DMS53 treated with DMSO at 0.1 percent for 48 hours (cell line): ENCODE results near the gene FRRS1L.
A peak's percentile ranks its signal among the peaks of the same experiment; 100 is the strongest.
"Not testable (repeated sequence)": the region's sequence is repeated elsewhere in the genome, so short reads cannot be mapped to it uniquely, and the experiment has no call there.

ENCODE experiments used
- DNase-seq: peaks from one replicate; lab custom pipeline; 2025; ENCODE audit not compliant: unreplicated experiment; lab: John Stamatoyannopoulos, UW

Gene FRRS1L

DNA sequence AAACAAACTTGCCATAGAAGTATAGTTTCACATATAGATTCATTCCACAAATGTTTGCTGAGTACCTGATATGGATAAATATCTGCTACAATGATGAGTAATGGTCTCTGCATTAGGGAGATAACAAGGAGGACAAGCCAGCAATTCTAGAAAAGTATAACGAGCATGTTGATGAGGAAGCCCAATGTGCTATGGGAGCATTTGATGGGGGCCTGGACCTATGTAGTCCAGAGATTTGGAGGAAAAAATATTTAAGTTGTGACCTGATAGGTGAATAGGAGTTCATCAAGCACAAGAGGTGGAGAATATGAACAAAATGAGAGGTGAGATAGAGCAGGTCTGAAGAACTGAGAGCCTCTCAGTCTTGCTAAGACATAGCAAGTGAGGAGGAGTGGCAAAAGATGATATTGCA lies 32.9 kb downstream of the FRRS1L start:
- no peak for DNase-seq

DNA sequence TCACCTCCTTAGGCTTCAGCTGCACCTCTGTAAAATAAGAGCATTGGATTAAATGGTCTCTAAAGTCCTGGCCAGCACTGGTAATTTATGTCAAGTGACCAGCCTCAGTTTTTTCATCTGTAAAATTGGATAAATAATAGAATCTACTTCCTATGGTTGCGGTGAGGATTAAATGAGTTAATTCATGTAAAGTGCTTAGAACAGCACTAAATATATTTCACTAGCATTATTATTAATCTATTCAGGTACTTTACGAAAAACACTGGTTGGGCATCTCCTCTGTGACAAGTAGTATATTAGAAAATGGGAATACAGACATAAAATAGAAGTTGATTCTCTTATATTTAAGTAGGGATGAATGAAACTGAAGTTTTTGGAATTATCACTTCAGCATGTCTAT lies 33.5 kb downstream of the FRRS1L start:
- DNase-seq: no peak

DNA sequence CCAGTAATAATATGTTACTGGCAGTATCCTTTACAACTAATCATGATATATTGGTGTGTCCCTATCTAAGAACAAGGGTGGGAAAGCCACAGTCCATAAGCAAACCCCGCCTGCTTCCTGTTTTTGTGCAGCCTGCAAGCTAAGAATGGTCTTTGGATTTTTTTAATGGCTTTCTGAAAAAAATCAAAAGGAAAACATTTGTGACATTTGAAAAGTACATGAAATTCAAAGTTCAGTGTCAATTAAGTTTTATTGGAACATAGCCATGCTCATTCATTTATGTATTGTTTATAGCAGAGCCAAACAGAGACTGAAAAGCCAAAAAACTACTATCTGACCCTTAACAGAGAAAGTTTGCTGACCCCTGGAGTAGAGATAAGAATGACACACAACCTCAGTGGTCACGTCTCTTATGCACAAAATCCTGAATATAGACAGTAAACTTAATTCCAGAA lies 34.5 kb downstream of the FRRS1L start:
- no peak for DNase-seq

DNA sequence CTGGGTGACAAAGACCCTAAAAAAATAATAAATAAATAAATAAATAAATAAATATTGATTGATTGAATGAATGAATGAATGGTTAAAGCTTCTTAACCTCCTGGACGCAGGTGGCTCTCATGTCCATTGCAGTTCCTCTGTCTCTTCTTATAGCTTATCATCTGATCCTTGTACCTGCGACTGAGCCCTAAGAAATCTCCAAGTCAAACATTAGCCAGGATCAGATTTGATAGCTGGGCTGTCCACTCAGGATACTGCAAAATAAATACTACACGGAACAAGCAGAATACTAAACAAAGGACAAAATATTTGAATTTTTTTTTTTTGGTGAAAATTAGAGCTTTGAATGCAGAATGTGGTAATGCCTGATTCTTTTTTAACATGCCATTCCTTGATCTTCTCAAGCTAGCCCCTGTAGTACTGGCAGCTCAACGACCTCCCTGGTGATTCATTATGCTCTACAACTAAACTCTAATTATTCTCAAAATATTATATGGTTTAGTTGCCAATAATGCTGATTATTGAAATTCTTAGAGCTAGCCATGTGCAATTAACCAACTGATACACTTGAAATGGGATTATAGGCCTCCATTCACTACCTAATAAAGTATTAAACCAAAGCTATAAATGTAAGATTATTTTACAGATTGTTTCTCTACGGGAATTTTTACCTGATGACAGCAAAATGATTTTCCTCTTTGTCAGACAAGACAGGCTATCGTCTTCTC lies 37.4 kb downstream of the FRRS1L start:
- no peak for DNase-seq

DNA sequence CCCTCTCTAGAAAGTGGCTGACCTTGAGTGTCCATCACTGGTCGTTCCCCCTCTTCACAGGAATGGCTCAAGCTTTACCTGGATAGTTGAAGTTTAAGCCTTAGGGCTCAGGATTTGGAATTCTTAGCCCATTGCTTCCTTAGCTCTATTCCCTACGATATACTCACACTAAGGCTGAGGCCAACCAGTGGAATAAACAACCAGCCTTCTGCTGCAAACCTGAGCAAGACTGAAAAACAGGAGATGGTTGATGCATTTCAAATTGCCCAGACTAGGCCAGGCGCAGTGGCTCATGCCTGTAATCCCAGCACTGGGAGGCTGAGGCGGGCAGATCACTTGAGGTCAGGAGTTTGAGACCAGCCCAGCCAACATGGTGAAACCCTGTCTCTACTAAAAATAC lies 40.4 kb downstream of the FRRS1L start:
- DNase-seq: not testable (repeated sequence)

DNA sequence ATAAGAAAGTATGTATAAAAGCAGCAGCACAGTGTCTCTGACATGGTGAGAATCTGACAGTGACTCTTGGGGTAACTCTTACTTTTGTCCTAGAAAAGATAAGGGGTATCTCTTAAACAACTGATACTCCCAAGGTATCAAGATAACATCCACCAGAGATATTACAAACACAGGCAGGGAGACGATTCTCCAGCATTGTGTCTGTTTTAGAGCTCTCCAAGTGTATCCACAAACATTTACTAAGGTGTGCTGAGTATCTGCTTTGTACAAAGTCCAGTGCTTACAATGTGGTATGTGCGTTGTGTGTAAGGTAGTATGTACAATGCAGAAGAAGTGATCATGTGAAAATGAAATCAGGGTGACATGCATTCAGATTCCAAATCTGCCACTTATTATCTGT lies 42.9 kb downstream of the FRRS1L start:
- DNase-seq: no peak

DNA sequence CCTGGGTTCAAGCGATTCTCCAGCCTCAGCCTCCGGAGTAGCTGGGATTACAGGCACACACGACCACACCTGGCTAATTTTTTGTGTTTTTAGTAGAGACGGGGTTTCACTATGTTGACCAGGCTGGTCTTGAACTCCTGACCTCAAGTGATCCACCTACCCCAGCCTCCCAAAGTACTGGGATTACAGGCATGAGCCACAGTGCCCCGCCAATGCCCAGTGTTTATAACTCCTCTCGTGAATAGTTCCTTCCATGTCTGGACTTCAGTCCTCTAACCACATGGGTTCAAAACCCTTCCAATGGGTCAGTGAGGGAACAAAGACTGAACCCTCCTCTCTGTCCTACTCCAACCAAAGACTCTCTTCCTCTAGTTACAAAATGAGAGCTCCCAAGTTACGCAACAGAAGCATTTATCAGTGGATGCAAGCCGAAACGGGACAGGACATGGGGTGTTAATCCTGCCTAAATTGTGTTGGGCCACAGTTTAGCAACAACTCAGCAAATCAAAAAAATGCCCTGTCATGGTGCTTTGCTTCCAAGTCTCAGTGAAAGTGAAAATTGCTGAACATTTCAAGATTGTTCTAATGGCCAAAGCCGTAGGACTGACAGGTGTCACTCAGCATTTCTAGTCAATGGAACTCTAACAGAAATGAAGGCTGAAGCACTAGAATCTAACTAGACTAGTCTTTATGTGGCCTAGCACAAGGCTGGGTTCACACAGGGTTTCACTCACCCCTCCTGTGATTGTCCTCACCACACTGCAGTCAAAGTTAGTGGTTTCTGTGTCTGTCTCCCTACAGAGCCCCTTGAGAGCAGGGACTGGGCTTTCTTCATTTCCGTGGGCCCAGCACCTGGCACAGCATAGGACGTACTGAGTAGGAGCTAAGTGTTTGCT lies 44.1 kb downstream of the FRRS1L start:
- DNase-seq: no peak

DNA sequence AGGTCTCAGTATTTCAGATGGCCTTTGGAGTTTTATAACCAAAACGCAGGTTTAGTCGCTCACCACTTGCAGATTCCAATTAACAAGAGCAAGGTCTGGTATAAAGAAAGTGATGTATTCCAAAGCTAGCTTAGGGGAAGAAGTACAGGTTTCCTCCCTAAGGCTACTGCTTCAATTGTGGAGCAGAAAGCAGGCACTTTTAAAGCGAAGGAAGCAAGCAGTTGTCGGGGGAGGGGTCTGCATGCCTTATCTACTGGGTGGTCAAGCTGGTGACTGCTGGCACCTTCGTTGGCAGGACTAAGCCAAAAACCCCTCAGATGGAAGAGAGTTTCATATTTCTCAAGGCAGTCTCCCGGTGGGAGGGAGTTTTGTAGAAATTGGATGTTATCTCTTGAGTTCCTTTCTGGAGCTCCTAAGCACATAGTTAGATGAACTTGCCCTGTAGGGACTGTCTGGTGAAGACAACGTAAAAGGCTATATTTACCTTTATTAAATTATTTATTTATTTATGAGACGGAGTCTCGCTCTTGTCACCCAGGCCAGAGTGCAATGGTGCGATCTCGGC lies 45.7 kb downstream of the FRRS1L start:
- no peak for DNase-seq

DNA sequence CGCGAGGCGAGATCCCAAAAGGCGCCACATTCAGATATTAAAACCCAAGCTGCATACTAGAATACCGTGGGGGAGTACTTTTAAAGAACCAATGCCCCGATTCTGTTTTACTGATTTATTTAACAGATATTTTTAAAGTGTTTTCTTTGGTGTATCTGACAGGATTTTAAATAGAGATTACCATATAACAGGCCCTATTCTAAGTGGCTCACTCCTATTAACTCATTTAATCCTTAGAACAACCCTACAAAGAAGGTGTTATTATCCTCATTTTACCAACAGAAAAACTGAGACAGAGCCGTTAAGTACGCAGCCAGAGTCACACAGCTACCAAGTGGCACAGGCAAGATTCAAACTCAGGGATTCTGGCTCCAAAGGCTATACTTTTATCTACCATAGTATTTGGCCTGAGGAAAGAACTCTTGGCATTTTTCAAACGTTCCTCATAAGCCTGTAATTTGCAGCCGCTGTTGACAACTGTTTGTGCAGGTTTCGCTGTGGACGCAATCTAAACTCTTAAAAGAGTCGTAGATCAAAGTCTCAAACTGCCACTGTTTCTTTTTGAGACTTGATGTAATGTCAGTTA lies 46.8 kb downstream of the FRRS1L start:
- DNase-seq: no peak

DNA sequence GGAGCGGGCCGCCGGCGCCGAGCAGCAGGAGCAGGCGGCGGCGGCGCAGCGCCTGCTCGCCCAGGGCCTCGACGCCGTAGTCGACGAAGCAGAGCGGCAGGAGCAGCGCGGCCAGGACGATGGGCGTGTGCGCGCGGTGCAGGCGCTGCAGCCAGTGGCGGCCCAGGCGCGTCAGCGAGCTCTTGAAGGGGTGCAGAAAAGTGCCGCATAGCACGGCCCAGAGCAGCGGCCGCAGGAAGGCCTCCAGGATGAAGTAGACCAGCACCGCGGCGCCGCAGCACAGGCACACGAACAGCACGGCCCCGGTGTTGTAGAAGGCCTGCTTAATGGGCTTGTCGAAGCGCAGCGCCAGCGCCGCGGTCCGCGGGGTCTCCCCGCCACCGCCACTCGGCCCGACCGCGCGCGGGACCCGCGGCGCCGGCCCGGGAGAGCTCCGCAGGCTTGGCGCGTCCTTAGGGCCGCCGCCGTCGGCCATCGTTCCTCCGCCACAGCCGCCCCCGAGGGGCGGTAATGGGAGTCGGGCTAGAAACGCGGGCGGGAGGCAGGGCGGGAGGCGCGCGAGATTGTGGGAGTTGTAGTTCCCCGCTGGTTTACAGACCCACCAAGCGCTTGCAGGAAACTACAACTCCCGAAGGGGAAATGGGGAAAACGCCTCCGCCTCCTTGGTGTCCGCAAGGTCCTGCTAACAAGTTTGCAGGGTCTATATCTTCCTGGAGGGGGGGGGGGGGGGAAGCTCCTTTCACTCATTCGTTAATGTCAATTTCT lies 47.4 kb downstream of the FRRS1L start, which contains the start of gene TMEM245:
Gene TMEM245 (minus strand): TSS at position 509 of the 765 bp plus-strand sequence. CDS start 34 bp downstream, at position 475.
- peak; percentile 84 for DNase-seq

DNA sequence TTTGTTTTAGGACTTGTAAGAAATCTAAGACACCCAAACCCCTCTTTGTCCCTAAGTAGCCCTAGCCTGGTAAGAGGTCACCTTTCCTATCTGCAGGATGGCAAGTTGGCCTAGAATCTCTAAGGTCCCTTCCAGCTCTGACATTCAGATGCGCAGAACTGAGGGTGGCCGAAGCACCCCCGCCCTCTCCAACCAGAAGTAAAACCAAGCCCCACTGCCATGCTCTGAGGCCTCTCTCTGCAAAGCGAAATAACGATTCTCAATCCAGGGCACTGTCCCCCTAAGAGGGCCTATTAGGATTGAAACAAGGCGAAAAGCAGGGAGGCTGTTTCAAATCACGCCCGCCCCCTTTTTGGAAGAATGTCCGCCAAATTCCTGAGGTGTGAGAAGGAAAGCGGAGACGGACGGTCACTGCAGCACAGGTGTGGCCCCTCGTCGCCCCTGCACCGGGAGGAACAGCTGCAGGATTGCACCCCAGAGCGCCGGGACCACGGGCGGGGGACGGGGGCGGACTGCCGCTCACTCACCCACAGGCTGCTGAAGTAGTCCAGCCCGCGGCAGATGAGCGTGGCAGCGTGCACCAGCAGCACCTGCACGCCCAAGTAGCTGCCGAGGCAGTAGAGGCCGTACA lies 48.1 kb downstream of the FRRS1L start:
- no peak for DNase-seq

DNA sequence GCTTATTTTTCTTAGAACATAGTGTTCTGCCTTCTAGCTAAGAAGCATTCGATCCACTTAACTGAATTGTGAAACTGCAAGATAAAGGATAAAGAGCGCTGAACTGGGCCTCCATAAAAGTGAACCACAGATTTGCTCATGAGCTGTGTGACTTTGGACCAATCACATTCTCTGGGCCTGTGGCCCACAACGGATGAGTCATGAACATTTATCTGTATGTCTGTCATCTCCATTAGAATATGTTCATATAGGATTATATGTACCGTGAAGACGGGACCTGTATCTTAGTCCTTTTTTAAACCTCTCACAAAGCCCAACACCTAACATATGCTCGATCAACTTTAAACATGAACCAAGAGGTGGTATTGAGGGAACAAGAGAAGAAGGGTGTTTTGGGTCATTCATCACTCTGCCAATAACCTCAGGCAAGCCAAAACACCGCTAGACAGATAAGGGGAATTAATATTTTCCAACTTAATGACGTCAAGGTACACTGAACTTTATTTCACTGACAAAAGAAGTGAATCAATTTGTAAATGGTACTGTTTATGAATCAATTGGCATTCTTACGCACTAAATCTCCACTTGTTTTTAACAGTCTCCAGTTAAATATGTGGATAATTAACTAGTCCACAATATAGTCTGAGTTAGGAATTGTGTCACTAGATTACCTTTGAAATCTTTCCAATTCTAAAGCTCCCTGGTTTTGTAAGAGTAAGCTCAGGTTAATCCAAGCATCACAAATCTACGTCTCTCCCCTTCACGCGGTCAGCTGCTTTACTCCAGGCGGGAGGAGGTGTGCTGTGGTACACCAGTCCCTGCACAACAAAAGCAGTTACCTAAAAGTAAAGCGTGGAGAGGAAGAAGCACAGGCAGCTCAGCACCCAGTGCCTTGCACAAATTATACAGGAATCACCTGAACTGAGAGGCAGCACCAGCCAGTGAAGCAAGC lies 48.9 kb downstream of the FRRS1L start:
- no peak for DNase-seq

DNA sequence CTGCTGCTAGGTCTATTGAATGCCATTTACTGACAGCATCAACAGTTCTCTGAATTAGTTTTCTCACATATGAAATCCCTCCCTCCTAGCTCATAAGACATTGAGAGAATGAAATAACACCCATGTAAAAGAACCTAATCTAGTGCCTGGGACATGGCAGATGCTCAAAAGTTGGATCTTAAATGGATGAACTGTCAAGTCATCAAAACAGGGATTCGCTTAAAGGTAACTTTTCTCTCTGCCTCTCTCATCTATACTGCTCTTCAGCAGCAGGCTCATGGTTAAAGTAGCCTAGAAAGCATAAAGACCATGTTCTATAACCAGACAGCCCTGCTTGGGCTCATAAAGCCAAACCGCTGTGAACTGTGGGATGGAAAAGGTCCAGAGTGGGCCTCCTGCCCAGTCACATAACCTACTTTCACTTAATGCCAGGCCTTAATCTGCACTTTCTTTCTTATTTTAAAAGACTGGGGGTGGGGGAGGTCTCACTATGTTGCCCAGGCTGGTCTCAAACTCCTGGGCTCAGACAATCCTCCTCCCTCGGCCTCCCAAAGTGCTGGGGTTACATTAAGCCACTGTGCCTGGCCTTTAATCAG lies 51.0 kb downstream of the FRRS1L start:
- no peak for DNase-seq

DNA sequence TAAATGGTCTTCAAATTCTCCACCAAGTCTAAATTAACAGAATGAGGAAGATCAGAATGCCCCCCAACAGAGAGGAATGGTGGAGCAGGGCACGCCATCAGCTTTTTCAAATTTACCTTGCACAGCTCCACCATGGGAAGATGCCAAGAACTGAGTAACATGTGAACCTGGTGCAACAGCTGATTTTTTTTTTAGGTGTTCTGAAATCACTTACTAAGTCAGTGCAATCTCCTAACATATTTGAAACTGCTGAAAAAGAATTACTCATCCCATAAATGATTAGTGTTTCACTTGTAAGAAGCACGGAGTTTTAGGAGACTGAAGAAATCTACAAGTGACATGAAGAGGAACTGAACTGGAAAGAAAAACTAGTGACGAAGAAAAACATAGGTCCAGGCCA lies 52.4 kb downstream of the FRRS1L start:
- DNase-seq: no peak

DNA sequence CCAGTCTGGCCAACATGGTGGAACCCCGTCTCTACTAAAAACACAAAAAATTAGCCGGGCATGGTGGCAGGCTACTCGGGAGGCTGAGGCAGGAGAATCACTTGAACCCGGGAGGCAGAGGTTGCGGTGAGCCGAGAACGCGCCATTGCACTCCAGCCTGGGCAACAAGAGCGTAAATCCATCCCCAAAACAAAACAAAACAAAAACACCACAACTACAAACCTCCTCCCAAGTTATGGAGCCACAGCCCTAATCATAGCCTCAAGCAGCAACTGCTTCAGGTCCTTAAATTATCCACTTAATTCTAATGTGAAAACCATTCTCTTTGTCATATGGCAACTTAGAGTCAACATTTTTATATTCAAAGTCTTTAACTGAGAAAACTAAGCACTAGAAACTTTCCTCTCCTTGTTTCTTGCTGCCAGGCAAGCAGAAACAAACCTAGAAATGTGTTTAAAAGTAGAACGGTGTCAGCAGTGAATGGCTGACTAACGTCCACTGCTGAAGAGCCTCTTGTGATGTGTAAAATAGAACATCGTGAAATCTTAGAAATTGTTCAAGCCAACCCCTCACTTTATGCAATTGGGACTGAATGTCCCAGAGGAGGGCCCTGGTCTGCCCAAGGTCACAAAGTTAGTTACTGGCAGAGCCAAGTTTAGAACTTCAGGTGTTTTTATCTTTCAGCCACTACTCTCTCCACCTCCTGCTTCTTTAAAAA lies 53.0 kb downstream of the FRRS1L start:
- DNase-seq: no peak

DNA sequence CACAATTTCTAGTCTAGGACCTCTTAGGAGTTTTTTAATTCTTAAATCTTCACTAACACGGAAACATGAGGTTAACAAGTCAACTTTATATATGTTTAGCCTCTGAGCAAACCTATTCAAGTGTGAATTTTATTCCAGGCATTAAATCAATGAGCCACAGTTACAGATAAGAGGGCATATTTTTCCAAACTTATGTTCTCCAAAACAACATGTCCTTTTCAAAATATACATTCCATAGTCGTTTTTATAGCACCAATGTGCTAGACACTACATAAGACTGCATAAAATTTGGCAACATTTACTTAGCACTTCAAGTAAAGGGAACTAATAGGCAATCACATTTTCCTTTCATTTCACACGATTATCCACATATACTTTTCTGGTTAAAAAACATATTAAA lies 53.8 kb downstream of the FRRS1L start:
- DNase-seq: no peak

DNA sequence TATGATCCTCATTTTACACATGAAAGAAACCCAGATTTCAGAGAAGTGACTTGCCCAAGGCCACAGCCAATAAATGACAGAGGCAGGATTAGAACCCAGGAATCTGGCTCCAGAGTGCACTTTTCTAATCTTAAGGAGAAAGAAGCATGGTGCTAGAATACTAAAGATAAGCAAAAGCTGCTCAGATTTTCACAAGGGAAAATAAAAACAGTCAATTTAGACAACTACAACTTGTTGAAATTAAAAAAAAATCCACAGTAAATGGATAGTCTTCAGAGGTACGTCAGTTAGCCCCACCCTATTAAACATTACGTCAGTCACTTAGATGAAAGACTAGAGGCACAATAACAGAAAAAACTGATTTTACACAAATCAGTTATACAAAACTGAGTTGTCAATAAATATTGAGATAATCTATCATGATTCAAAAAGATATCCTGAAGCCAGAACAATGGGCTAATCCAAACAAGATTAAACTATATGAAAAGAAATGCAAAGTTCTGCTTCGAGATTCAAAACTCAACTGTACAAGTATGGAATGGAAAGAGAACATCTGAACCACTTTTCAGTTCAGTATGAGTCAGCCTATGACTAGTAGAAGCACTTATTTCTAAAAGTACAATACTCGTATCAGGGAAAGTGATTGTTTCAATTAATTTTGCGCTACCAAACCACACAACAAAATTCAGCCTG lies 56.6 kb downstream of the FRRS1L start:
- DNase-seq: no peak

DNA sequence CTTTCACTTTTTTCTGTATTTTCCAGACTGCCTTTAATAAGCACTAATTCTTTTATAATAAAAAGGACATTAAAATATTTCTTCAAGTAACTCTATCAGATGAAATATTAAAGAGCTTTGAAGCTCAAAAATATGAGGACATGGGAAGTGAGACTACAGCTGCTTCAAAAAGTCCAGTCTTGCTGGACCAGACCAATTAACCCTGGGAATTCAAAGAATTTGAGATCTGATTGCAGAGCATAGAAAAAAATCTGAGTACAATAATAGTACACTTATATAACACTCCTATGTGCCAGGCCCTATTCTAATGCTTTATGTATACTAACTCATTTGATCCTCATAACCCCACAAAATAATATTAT lies 57.1 kb downstream of the FRRS1L start:
- no peak for DNase-seq
